Measurements from ENCODE around the gene ABCG5. TPM values are rescaled to one million over a fixed set of nuclear protein-coding genes. Genes with fewer than 3 reads are reported as not detected.

ABCG5 gene
- total RNA-seq, 1 donor from 2014 or later = not detected

GRCh38 chr2:43825841-43826240 lies 12.8 kb downstream of the ABCG5 start:
- Mint-ChIP-seq H3K27ac (ENCODE audit: unreplicated experiment) (no peak overlapping the region), H3K36me3 (ENCODE audit: unreplicated experiment) (no peaks in the 10 kb centered on the region), H3K4me1 (ENCODE audit: low read depth, unreplicated experiment) (peaks cover 3% of the 10 kb centered on the region), H3K4me3 (ENCODE audit: unreplicated experiment) (no peak overlapping the region), H3K27me3 (ENCODE audit: unreplicated experiment) (peaks cover 8% of the 10 kb centered on the region), H3K9me3 (ENCODE audit: unreplicated experiment) (no peaks in the 10 kb centered on the region)
- DNase-seq = no peak
- TF ChIP-seq, protein P1, sequence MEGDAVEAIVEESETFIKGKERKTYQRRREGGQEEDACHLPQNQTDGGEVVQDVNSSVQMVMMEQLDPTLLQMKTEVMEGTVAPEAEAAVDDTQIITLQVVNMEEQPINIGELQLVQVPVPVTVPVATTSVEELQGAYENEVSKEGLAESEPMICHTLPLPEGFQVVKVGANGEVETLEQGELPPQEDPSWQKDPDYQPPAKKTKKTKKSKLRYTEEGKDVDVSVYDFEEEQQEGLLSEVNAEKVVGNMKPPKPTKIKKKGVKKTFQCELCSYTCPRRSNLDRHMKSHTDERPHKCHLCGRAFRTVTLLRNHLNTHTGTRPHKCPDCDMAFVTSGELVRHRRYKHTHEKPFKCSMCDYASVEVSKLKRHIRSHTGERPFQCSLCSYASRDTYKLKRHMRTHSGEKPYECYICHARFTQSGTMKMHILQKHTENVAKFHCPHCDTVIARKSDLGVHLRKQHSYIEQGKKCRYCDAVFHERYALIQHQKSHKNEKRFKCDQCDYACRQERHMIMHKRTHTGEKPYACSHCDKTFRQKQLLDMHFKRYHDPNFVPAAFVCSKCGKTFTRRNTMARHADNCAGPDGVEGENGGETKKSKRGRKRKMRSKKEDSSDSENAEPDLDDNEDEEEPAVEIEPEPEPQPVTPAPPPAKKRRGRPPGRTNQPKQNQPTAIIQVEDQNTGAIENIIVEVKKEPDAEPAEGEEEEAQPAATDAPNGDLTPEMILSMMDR (IDR thresholded peaks at IDR 0.05; ENCODE audit: partially characterized antibody, unreplicated experiment) = no peak

DNA sequence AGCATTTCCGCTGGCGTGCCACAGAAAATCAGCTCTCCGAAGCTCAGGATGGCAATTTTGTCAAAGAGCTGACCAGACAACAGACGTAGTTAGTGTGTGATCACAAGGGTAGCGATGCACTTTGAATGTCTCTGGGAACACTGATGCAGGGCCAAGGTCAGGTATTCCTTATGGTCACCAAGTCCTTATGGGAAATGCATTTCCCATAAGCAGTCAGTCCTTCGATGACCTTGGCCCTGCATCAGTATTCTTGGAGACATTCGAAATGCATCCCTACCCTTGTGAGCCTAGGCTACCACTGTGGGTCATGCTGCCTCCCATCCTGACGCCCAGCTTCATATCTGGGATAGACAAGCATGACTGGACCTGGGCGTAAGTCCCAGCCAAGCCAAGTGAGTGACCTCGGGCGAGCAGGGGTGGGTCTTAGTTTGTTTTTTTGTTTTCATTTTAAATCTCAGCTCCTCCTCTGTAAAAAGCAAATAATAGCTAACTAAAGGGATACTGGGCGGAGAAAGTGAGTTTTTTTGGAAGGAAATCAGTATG lies 13.6 kb downstream of the ABCG5 start:
- DNase-seq = no peak
- Mint-ChIP-seq H3K4me1 (ENCODE audit: low read depth, unreplicated experiment) (peaks cover 3% of the 10 kb centered on the region), H3K9me3 (ENCODE audit: unreplicated experiment) (no peaks in the 10 kb centered on the region), H3K4me3 (ENCODE audit: unreplicated experiment) (no peak overlapping the region), H3K27ac (ENCODE audit: unreplicated experiment) (no peak overlapping the region), H3K36me3 (ENCODE audit: unreplicated experiment) (no peaks in the 10 kb centered on the region), H3K27me3 (ENCODE audit: unreplicated experiment) (peaks cover 6% of the 10 kb centered on the region)
- TF ChIP-seq, protein P1 (IDR thresholded peaks at IDR 0.05; ENCODE audit: partially characterized antibody, unreplicated experiment) = no peak

DNA sequence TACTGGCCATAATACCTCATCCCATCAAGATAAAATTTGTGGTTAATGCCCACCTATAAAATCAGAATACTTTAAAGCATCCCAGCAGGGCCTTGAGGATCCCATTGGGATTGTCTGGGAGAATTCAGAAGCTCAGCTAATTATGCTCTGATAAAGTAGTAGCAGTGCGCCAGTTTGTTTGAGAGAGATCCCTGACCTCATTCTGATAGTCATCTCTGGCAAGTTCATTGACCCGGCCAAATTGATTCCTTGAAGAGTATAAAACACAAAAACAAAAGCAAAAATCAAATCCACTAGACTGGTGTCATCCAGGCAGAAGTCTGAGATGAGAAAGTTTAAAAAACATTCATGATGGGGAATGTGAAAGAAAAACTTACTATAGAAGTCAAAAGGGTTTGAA lies 14.1 kb downstream of the ABCG5 start:
- no peaks in the 10 kb centered on the region for H3K9me3 Mint-ChIP-seq (ENCODE audit: unreplicated experiment)
- no peak for DNase-seq
- peaks cover 2% of the 10 kb centered on the region for H3K4me1 Mint-ChIP-seq (ENCODE audit: low read depth, unreplicated experiment)
- peaks cover 6% of the 10 kb centered on the region for H3K27me3 Mint-ChIP-seq (ENCODE audit: unreplicated experiment)
- no peaks in the 10 kb centered on the region for H3K36me3 Mint-ChIP-seq (ENCODE audit: unreplicated experiment)
- TF ChIP-seq, protein P1 (IDR thresholded peaks at IDR 0.05; ENCODE audit: partially characterized antibody, unreplicated experiment) = no peak
- no peak overlapping the region for H3K4me3 Mint-ChIP-seq (ENCODE audit: unreplicated experiment)
- no peak overlapping the region for H3K27ac Mint-ChIP-seq (ENCODE audit: unreplicated experiment)

- no peak overlapping the region for H3K27ac Mint-ChIP-seq (ENCODE audit: unreplicated experiment)
- no peaks in the 10 kb centered on the region for H3K9me3 Mint-ChIP-seq (ENCODE audit: unreplicated experiment)
- H3K36me3 Mint-ChIP-seq (ENCODE audit: unreplicated experiment) = no peaks in the 10 kb centered on the region
- H3K4me1 Mint-ChIP-seq (ENCODE audit: low read depth, unreplicated experiment) = peaks cover 2% of the 10 kb centered on the region
- TF ChIP-seq, protein P1 (IDR thresholded peaks at IDR 0.05; ENCODE audit: partially characterized antibody, unreplicated experiment) = no peak
- DNase-seq = no peak
- H3K27me3 Mint-ChIP-seq (ENCODE audit: unreplicated experiment) = peaks cover 6% of the 10 kb centered on the region
- H3K4me3 Mint-ChIP-seq (ENCODE audit: unreplicated experiment) = no peak overlapping the region
These were observed 14.9 kb downstream of the ABCG5 start for GRCh38 chr2:43823751-43824150.

GRCh38 chr2:43822839-43823238 lies 15.8 kb downstream of the ABCG5 start:
- Mint-ChIP-seq H3K36me3 (ENCODE audit: unreplicated experiment) (no peaks in the 10 kb centered on the region), H3K4me1 (ENCODE audit: low read depth, unreplicated experiment) (peaks cover 6% of the 10 kb centered on the region), H3K27ac (ENCODE audit: unreplicated experiment) (no peak overlapping the region), H3K4me3 (ENCODE audit: unreplicated experiment) (no peak overlapping the region), H3K27me3 (ENCODE audit: unreplicated experiment) (peaks cover 6% of the 10 kb centered on the region), H3K9me3 (ENCODE audit: unreplicated experiment) (no peaks in the 10 kb centered on the region)
- no peak for DNase-seq
- TF ChIP-seq, protein P1 (IDR thresholded peaks at IDR 0.05; ENCODE audit: partially characterized antibody, unreplicated experiment) = no peak

Measured in glutamatergic neuron (in vitro differentiated cells).